H1 (cell line): Measurements from ENCODE around the gene SCAF1. TPM values are rescaled to one million over a fixed set of nuclear protein-coding genes. Genes with fewer than 3 reads are reported as not detected.

Experiments
- ATF3 ChIP-seq: IDR thresholded peaks from 2 replicates; pipeline ENCODE4 v1.6.1; 2011; ENCODE audit warnings: low read depth, mild to moderate bottlenecking, low read length; ENCODE audit not compliant: insufficient read depth
- EZH2 ChIP-seq: fragments of 200-600 bp; sonication (generic); IDR thresholded peaks from 2 replicates; pipeline ENCODE4 v1.7.1; 2012; ENCODE audit warnings: low read depth, mild to moderate bottlenecking, moderate library complexity, low read length, inconsistent platforms; ENCODE audit not compliant: severe bottlenecking
- KDM1A ChIP-seq: fragments of 200-600, 300-600 bp; sonication (generic); IDR thresholded peaks from 2 replicates; pipeline ENCODE4 v1.7.1; 2016; ENCODE audit warnings: mild to moderate bottlenecking, low read length, borderline replicate concordance
- PHF8 ChIP-seq: fragments of 200-600 bp; sonication (generic); conservative IDR thresholded peaks from 2 replicates; pipeline ENCODE4 v1.7.1; 2012; ENCODE audit warnings: low read depth, mild to moderate bottlenecking, inconsistent platforms, low read length, moderate library complexity
- SAP30 ChIP-seq: fragments of 300-600 bp; sonication (generic); IDR thresholded peaks from 2 replicates; pipeline ENCODE4 v1.7.1; 2012; ENCODE audit warnings: low read length, moderate library complexity, mild to moderate bottlenecking, inconsistent platforms; ENCODE audit not compliant: insufficient read depth, insufficient replicate concordance
- SUZ12 ChIP-seq: fragments of 200-600 bp; sonication (generic); IDR thresholded peaks from 2 replicates; pipeline ENCODE4 v1.6.1; 2012; ENCODE audit warnings: mild to moderate bottlenecking, inconsistent platforms, low read length, moderate library complexity, mixed read lengths
- TBP ChIP-seq: IDR thresholded peaks from 2 replicates; pipeline ENCODE4 v1.6.1; 2011; ENCODE audit warnings: low read depth, low read length, improper control_type of control experiment
- YY1 ChIP-seq: IDR thresholded peaks from 2 replicates; pipeline ENCODE4 v1.6.1; 2011; ENCODE audit warnings: low read depth, mild to moderate bottlenecking, low read length
- polyA plus RNA-seq, 7 experiments: library from polyadenylated mRNA; depleted of rRNA in 3 of 7; stranded (reverse) in 5 of 7; unstranded in 2 of 7; fragments of >200 nt in 5 of 7; fragments of 200-250 nt in 2 of 7; gene quantifications; 1 replicate in 5 of 7; 2 replicates in 1 of 7; 4 replicates in 1 of 7; pipeline versions ENCODE4 v1.2.1 to v1.2.3, GENCODE V29; 2011 to 2013; ENCODE audit warnings: missing spikeins in 2 of 7, mixed read lengths in 2 of 7
- total RNA-seq: library from RNA; stranded (reverse); fragmentation: NEBNext Ultra II Directional; extraction: Animal tissue kit (Norgen Biotek cat#: 25700); gene quantifications from 2 replicates; pipeline ENCODE4 v1.2.1, GENCODE V29; 2021

Gene SCAF1
- total and polyA plus RNA-seq, 2 of the 8 experiments (the other 6 are each of a cell fraction or from before 2014, with no cell fraction given) = 9.7 to 81.7 TPM

GRCh38 chr19:49594157-49594992, 47.6 kb upstream of the SCAF1 start (continued):
- no peak for TF ChIP-seq ATF3
- TF ChIP-seq TBP = no peak
- no peak for TF ChIP-seq SAP30
- no peak for TF ChIP-seq SUZ12
- no peak for TF ChIP-seq EZH2
- no peak for TF ChIP-seq KDM1A
- no peak for TF ChIP-seq PHF8
- no peak for TF ChIP-seq YY1
